ENCODE measurements around the gene ATG7.

Gene ATG7

DNA sequence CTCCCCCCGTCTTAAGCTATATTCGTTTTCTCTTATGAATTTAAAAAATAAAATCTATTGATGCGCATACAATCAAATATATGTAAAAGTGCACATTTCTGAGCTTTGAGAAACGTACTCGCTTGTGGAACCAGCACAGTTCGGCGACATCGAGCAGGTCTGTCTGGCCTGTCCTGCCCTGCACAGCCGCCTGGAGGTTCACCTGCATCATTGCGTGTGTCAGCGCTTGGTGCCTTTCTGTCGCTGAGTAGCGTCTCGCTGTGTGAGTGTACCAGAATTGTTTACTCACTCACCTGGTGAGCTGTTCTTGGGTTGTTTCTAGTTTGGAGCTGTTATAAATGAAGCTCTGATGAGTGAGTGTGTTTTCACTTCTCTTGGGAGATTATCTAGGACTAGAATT lies 267.5 kb downstream of the ATG7 start:
- DNase-seq (ENCODE audit: low spot score): no peak

DNA sequence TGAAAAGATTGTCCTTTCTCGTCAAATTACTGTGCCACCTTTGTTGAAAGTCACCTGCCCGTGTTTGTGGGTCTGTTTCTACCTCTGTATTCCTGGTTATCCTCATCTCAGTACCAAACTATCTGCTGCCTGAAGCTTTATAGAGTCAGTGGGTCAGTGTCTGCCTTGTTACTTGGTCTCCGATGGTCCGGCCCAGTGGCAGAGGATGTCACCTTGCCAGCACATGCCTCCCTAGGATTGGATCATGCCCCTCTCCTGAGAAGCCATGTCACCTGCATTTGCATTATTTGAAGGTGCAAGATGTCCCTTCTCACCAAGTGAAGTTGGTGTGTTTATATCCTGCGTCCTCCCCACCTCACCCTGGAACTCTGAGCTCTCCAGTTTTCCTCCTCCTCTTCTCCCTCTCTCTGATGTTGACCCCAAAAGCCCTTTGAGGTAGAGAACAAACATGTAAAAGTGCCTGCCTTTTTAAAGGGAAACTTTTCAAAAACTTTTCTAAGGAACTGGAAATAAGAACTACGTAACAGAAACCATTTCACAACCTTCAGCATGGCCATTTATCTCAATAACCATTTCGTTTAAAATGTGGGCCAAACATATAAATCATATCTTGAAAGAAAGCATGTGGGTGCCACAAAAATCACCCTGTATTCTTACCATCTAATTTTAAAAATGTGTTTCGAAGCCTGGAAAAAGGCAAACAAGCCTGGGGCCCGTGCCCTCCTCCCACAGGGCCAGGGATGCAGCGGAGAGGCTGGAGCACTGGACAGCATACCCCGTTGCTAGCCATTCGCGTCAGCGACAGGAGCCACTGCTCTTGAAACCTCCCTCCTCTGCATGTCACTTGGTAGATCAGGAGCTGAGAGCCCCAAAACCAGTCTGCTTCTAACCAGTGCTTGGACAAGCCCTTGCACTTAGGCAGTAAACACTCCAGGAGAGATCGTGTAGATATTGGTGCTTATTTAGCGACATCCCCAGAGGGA lies 269.4 kb downstream of the ATG7 start:
- no peak for DNase-seq (ENCODE audit: low spot score)

DNA sequence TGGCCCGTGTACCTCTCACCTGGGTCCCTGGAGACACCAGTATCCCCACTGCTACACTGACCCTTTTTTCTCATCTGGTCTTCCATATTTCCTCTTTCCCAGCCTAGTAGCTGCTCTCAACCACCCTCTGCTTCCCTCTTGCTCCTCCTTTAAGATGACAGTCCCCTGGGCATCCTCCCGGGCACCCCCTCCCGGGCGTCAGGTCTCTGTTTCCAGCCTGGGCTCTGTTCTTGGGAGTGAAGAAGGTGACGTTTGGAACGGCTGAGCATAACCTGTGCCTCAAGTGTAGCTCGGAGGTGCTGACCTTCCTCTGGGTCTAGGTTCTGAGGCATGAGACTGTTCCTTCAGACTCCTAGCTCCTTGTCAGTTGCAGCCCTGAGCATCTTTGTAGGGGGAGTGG lies 270.4 kb downstream of the ATG7 start:
- no peak for DNase-seq (ENCODE audit: low spot score)

DNA sequence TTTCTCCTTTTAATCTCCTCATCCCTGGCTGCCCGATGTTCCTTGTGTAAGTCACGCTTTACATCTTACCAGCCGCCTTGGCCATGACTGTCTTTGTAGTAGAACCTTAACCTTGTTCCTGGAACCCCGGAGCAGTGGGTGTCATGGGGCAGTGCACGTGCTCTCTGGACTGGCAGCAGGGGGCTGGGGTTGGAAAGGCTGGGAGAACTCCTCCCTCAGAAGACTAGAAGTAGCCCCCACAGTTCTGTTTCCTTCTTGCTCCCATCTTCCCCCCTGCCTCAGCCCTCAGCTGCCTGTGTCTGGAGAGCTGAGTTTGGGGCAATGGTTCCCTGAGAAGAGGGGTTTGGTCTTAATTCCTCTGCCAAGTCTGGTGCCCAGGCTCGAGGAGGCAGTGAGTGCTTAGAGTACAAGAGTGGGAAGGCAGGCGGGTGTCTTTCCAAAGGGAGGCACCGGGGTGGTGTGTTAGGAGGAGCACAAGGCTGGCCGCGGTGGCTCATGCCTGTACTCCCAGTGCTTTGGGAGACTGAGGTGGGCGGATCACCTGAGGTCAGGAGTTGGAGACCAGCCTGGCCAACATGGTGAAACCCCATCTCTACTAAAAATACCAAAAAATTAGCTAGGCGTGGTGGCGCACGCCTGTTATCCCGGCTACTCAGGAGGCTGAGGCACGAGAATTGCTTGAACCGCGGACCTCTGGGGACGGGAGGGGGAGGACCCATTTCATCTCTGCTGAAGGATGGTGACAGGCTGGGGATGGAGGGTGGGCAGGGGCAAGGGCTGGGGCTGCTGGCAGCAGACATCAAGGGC lies 271.1 kb downstream of the ATG7 start:
- DNase-seq (ENCODE audit: low spot score): no peak

DNA sequence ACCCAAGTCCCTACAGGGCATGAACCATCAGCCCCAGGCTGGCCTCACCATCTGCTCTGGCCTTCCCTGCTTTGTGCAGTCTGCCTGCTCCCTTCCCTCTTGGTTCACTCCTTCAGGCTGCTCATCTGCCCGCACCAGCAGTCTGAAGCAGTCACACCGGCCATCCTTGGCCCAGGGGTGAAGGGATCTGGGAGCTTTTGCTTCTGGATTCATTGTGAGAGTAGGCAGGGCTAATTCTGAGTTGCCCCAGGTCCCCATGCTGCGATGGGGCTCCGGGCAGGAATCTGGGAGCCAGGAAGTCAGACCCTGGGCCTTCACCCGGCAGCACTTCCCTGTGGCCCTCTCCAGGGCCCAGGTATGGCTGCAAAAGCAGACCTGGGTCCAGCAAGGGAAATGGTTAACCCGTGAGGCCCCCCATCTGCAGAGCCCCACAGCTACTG lies 271.8 kb downstream of the ATG7 start:
- no peak for DNase-seq (ENCODE audit: low spot score)

DNA sequence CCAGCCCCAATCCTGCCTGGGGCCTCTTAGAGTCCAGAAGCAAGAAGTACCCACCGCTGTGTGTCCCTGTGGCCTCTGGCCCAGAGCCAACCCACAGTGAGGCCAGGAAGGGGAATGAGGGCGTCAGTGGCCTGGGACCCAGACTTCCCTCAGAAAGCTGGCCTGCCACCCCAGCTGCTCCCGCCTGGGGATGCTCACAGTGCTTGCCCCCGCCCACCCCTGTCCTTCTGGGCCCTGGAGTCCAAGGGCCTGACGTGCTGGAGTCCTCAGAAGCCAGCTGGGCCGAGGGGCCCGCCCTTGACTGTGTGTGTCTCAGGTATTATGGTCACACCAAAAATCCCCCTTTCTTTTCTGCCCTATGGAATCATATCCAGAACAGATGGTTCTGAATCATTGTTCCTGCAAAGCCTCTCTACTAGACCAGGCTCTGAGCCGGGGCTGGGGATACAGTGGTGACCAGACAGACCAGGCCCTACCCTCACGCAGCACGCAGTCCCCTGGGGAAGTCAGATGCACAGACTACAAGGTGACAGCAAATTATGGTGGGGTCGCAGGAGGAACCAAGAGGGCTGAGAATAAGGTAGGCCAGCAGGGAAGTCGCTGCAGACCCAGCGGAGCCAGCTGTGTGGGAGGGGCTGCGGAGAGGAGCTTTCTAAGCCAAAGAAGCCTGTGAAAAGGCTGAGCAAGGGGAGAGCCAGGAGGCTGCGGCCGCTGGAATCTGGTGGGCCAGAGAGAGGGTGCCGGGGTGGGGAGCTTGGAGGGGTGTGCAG lies 272.4 kb downstream of the ATG7 start:
- DNase-seq (ENCODE audit: low spot score): no peak

- no peak for DNase-seq (ENCODE audit: low spot score)
Measured at GRCh38 chr3:11545186-11545851, 273.1 kb downstream of the ATG7 start.

DNA sequence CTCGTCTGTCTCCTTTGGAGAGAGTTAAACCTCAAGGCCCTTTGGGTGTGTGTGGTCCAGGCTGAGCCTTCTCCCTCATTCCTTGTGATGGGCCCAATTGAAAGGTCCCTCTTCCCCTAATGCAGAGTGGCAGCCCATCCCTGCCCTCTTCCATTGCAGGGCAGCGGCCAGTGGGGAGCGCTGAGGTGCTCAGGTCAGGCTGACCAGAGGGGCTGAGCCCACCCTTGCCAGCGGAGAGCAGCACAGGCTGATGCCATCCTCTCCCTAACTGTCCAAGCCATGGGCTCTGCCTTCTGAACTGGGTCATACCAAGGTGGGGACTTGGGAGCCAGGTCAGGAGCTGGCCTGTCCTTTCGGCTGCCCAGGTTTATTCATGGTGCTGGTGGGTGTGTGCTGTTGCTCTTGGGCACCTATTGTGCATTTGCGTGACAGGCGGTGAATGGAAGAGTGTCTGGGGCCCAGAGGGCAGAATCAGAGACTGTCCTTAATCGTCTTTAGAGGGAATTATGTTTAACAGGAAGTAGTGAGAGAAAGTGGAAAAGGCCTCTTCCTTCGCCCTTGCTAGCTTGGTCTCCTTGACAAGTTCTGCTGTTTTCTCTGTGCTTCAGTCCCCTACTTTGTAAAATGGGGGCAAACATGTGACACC lies 274.6 kb downstream of the ATG7 start:
- DNase-seq (ENCODE audit: low spot score): no peak

DNA sequence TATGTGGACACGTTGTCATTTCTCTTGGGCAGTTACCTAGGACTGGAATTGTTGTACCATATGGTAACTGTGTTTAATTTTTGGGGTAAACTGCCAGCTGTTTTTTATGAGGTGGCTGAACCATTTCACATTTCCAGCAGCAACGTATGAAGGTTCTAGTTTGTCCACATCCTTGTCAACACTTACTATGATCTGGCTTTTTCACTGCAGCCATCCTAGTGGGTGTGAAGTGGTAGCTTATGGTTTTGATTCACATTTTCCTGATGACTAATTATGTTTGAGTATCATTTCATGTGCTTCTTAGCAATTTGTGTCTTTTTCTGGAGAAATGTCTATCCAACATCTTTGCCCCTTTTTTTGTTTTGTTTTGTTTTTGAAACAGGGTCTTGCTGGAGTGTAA lies 275.3 kb downstream of the ATG7 start:
- DNase-seq (ENCODE audit: low spot score): no peak

- DNase-seq (ENCODE audit: low spot score): no peak
Measured at GRCh38 chr3:11548721-11549131, 276.5 kb downstream of the ATG7 start.

GRCh38 chr3:11549580-11550140 lies 277.5 kb downstream of the ATG7 start:
- no peak for DNase-seq (ENCODE audit: low spot score)

DNA sequence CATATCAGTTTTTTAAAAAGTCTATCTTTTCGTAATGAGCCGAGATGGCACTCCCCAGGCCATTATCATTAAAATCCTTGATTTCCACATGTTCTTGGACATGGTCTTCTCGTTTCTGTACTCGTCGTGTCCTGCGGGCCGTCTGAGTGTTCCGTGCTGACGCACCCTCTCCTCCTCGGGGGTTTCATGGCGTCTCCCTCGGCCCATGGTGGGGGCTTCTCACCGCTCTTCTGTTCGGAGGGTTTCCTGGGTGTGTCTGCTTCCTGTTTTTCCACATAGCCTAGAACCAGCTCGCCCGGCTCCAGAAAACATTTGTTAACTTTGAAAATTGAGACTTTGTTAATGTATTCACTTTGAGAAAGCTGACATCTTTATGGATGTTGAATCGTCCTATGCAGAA lies 278.8 kb downstream of the ATG7 start:
- no peak for DNase-seq (ENCODE audit: low spot score)

- no peak for DNase-seq (ENCODE audit: low spot score)
Measured at GRCh38 chr3:11552289-11553264, 280.4 kb downstream of the ATG7 start.

DNA sequence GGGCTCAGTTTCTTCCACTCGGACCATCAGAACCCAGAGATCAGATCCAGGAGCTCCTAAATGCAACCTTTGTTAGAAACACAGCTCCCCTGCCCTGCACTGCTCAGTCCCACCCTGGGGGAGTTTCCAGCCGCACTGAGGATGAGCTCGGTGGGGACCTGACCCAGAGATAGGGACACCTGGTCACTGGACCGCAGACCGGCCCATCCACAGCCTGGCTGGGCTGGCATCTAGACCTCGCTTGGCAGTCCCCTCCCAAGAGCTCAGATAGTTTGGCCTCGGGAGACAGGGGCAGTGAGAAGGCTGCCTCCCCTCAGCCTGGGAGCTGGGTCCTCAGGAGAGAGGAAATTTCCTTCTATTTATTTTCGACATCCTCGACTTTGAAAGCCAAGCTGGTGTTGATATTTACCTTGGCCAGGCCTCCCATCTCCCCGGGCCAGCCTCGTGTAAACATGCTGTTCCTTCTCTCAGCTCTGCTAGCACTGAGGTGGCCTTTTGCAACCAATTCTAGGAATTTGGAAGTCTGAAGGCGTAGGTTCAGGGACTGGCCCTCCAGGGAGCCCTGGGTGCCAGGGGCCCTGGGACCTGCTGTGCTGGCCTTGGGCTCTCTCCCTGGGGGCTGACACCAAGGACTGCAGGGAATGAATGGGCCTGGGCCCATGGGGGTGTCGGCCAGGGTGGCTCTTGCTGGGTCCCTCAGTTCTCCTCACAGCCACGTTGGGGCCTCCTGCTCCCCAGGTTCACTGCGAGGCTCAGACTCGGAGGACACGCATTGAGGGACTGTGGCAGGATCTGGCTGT lies 281.4 kb downstream of the ATG7 start:
- no peak for DNase-seq (ENCODE audit: low spot score)

DNA sequence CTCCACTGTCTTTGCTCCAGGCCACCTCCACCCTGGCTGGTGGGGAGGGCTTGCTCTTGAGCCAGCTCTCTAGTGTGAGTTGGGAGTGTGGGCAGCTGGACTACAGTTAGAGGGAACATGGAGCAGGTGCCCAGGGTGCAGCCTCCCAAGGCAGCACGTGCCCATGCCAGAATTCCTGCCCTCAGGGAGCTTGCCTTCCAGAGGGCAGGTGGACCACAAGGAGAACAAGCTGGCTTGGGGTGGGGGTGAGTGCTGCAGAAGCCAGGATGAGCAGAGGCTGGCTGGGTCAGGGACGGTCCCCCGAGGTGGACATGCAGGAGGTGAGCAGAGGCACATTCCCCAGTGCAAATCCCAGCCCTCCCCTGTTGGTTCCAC lies 282.0 kb downstream of the ATG7 start:
- DNase-seq (ENCODE audit: low spot score): no peak

DNA sequence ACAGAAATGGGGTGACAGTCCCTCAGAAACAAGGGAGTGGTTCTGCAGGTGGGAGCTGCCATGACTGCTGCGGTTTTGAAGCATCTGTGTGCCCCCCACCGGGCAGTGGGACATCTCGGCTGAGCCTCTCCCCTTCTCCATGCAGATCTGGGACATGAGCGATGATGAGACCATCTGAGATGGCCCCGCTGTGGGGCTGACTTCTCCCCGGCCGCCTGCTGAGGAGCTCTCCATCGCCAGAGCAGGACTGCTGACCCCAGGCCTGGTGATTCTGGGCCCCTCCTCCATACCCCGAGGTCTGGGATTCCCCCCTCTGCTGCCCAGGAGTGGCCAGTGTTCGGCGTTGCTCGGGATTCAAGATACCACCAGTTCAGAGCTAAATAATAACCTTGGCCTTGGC lies 282.5 kb downstream of the ATG7 start:
- DNase-seq (ENCODE audit: low spot score): no peak

DNA sequence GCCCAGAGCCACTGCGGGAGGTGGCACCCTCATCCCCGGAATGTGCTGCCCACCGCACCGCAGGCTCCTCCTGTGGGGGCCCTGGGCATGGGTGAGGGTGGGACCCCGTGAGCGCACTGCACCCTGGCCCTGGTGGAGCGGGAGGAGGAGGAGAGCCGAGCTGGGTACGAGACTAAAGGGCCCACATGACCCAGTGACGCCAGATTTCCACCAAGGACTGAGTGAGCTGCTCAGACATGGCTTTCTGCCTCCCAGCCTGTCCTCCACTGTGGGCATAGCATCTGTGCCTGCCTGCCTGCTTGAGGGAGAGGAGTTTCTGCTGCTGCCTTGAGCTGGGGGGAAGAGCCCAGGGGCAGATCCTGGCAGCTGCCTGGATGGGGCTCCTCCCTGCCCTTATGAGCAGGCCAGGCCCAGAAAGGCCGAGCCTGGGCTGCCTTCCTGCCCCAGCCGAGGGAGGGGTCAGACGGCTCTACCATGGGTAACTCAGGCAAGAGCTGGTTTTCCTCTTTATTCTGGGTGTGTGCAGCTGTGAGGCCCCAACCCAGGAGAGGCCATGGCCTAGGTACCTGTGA lies 283.1 kb downstream of the ATG7 start:
- no peak for DNase-seq (ENCODE audit: low spot score)

DNA sequence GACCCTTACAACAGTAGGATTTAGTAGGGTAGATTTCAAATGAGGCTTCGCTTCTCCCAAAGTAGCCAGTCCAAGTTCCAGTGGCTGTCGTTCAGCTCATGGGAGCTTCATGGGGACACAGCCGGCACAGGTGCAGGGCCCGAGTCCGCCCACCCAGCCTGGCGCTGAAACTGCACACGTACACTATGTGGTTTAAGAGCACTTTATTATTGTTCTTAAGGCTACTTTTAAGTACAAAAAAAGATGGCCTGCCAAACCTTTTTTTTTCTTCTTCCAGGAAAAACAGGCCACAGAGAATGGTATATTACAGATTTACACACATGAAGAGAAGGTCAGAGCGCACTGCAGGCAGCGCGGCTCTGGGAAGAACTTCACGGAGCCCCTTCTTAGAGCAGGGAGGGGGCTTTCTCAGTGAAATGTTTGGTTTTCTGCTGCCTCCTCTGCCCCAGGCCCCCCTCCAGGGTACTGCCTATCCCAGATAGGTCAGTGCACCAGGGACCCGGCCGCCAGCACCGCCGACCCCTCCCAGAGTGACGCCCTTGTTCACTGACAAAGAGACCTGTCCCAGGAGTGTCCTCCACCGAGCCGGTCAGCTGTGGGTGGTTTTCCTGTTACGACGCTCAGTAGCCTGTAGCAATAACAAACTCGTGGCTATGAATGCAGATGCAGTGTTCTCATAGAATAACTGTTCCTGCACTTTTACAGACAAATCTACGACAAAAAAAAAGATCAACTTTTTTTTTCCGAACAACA lies 283.9 kb downstream of the ATG7 start:
- no peak for DNase-seq (ENCODE audit: low spot score)
